WTC11 (cell line): ENCODE data around the gene TNIK. TPM values are rescaled to one million over a fixed set of nuclear protein-coding genes. Genes with fewer than 3 reads are reported as not detected.

Source experiments
- ATAC-seq: fragments of 200-7000 bp; cut with Tn5 transposase; 2 replicates; pipeline ENCODE4 v1.10.0; 2021; ENCODE audit warnings: mild to moderate bottlenecking, moderate library complexity
- CTCF ChIA-PET: fragments of 300-600 bp; sonication (Branson Sonifier 250); formaldehyde crosslinking; loops from one replicate; lab custom pipeline; 2021; ENCODE audit warnings: antibody characterized with exemption; lab: Charles Lee
- POLR2A ChIA-PET: fragments of 350-600 bp; sonication (Branson Sonifier 250); formaldehyde crosslinking; loops from one replicate; lab custom pipeline; 2021; ENCODE audit warnings: antibody characterized with exemption; lab: Charles Lee
- DNase-seq: peaks from one replicate; pipeline ENCODE4 v3.0.0; 2021; ENCODE audit warnings: low spot score
- H3K27ac Mint-ChIP-seq: 2 replicates; pipeline ENCODE4 v1.8.0; 2021; ENCODE audit warnings: mixed read lengths
- H3K27me3 Mint-ChIP-seq: 2 replicates; pipeline ENCODE4 v1.8.0; 2021; ENCODE audit warnings: low read depth, mild to moderate bottlenecking, moderate library complexity, mixed read lengths
- H3K36me3 Mint-ChIP-seq: 2 replicates; pipeline ENCODE4 v1.8.0; 2021; ENCODE audit warnings: mixed read lengths
- H3K4me1 Mint-ChIP-seq: 2 replicates; pipeline ENCODE4 v1.8.0; 2022; ENCODE audit warnings: mixed read lengths
- H3K4me3 Mint-ChIP-seq: 2 replicates; pipeline ENCODE4 v1.8.0; 2021; ENCODE audit warnings: mild to moderate bottlenecking, moderate library complexity, mixed read lengths
- H3K9me3 Mint-ChIP-seq: 2 replicates; pipeline ENCODE4 v1.8.0; 2021; ENCODE audit warnings: mixed read lengths
- ATF1 ChIP-seq: sonication (generic); formaldehyde crosslinking; IDR thresholded peaks from 2 replicates; pipeline ENCODE4 v1.8.1; 2023; ENCODE audit warnings: mild to moderate bottlenecking, moderate library complexity, missing genetic modification reagents
- ATF6 ChIP-seq: sonication (generic); formaldehyde crosslinking; IDR thresholded peaks from 2 replicates; pipeline ENCODE4 v1.8.1; 2023; ENCODE audit warnings: mild to moderate bottlenecking, missing genetic modification reagents
- CREB1 ChIP-seq: sonication (generic); formaldehyde crosslinking; IDR thresholded peaks from 2 replicates; pipeline ENCODE4 v1.8.0; 2023; ENCODE audit warnings: mild to moderate bottlenecking, missing genetic modification reagents
- ESRRA ChIP-seq: sonication (generic); formaldehyde crosslinking; IDR thresholded peaks from 2 replicates; pipeline ENCODE4 v1.8.1; 2022; ENCODE audit warnings: mild to moderate bottlenecking, missing genetic modification reagents, borderline replicate concordance
- HMGA2 ChIP-seq: fragments of 250-450 bp; sonication (Bioruptor Pico); IDR thresholded peaks from 2 replicates; pipeline ENCODE4 v1.4.0; 2021; ENCODE audit warnings: mild to moderate bottlenecking, moderate library complexity
- KAT7 ChIP-seq: sonication (generic); formaldehyde crosslinking; IDR thresholded peaks from 2 replicates; pipeline ENCODE4 v1.8.1; 2023; ENCODE audit warnings: missing genetic modification reagents, mild to moderate bottlenecking, borderline replicate concordance
- MXD4 ChIP-seq: fragments of 250-450 bp; sonication (Bioruptor Pico); IDR thresholded peaks from 2 replicates; pipeline ENCODE4 v1.8.0; 2021; ENCODE audit warnings: mild to moderate bottlenecking, moderate library complexity, borderline replicate concordance
- NFATC4 ChIP-seq: fragments of 250-450 bp; sonication (Bioruptor Pico); IDR thresholded peaks from 2 replicates; pipeline ENCODE4 v1.9.0; 2021; ENCODE audit warnings: mild to moderate bottlenecking
- NFE2L1 ChIP-seq: sonication (generic); formaldehyde crosslinking; IDR thresholded peaks from 2 replicates; pipeline ENCODE4 v1.8.1; 2023; ENCODE audit warnings: missing genetic modification reagents
- PRRX2 ChIP-seq: fragments of 250-450 bp; sonication (Bioruptor Pico); IDR thresholded peaks from 2 replicates; pipeline ENCODE4 v1.8.0; 2021; ENCODE audit warnings: mild to moderate bottlenecking
- RORB ChIP-seq: fragments of 250-450 bp; sonication (Bioruptor Pico); IDR thresholded peaks from 2 replicates; pipeline ENCODE4 v1.9.0; 2021; ENCODE audit warnings: mild to moderate bottlenecking
- SP1 ChIP-seq: sonication (generic); formaldehyde crosslinking; conservative IDR thresholded peaks from 2 replicates; pipeline ENCODE4 v1.8.1; 2022; ENCODE audit warnings: missing genetic modification reagents
- TEAD1 ChIP-seq: sonication (generic); formaldehyde crosslinking; IDR thresholded peaks from 2 replicates; pipeline ENCODE4 v1.8.0; 2022; ENCODE audit warnings: mild to moderate bottlenecking, missing genetic modification reagents
- ZNF138 ChIP-seq: sonication (generic); formaldehyde crosslinking; conservative IDR thresholded peaks from 2 replicates; pipeline ENCODE4 v1.8.1; 2022; ENCODE audit warnings: mild to moderate bottlenecking, moderate library complexity, missing genetic modification reagents
- ZNF532 ChIP-seq: fragments of 250-450 bp; sonication (Bioruptor Pico); IDR thresholded peaks from 2 replicates; pipeline ENCODE4 v1.9.0; 2021; ENCODE audit warnings: mild to moderate bottlenecking, borderline replicate concordance
- ZSCAN18 ChIP-seq: fragments of 250-450 bp; sonication (Bioruptor Pico); IDR thresholded peaks from 2 replicates; pipeline ENCODE4 v2.1.2; 2022; ENCODE audit warnings: mild to moderate bottlenecking, moderate library complexity
- total RNA-seq: library from RNA; stranded (reverse); gene quantifications from 3 replicates; pipeline ENCODE4 v1.2.3, GENCODE V29; 2021
- TF ChIP-seq, protein P1 (sequence below): sonication (generic); formaldehyde crosslinking; IDR thresholded peaks from 2 replicates; pipeline ENCODE4 v1.8.0; 2022; ENCODE audit warnings: missing genetic modification reagents
- TF ChIP-seq, protein P2 (sequence below): sonication (generic); formaldehyde crosslinking; IDR thresholded peaks from 2 replicates; pipeline ENCODE4 v1.8.1; 2022; ENCODE audit warnings: missing genetic modification reagents, borderline replicate concordance
- TF ChIP-seq, protein P3 (sequence below): sonication (generic); formaldehyde crosslinking; conservative IDR thresholded peaks from 2 replicates; pipeline ENCODE4 v1.8.1; 2022; ENCODE audit warnings: mild to moderate bottlenecking, missing genetic modification reagents
- TF ChIP-seq, protein P4 (sequence below): sonication (generic); formaldehyde crosslinking; IDR thresholded peaks from 2 replicates; pipeline ENCODE4 v1.8.0; 2023; ENCODE audit warnings: missing genetic modification reagents, mild to moderate bottlenecking, borderline replicate concordance

TNIK gene
- total RNA-seq, 1 experiment from 2014 or later: 50.3 TPM

DNA sequence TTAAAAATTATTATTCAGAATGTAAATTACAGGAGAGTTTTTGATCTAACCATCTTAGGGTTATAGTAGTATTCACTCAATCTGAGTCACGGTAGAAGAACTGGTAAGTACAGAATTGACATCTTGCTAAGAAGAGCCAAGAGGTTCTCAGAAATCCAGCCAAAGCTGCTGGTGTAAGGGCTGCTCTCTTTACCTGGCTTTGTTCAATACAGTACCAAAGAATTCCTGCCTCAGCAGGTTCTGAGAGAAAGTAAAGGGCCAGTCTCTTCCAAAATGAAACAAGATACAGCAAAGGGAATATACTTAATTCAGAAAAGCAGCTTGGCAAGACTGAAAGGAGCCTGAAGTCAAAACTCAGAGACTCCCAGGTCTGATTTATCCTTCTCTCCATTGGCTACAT, 193.1 kb downstream of the TNIK start (continued):
- no peak for TF ChIP-seq TEAD1 (CRISPR knock-in tag)
- no peak for TF ChIP-seq CREB1
- no peak for TF ChIP-seq HMGA2 (CRISPR knock-in tag)
- no peak for TF ChIP-seq ESRRA (CRISPR knock-in tag)
- no peak for TF ChIP-seq NFE2L1 (CRISPR knock-in tag)
- TF ChIP-seq ATF6 (CRISPR knock-in tag): no peak
- TF ChIP-seq, protein P1, sequence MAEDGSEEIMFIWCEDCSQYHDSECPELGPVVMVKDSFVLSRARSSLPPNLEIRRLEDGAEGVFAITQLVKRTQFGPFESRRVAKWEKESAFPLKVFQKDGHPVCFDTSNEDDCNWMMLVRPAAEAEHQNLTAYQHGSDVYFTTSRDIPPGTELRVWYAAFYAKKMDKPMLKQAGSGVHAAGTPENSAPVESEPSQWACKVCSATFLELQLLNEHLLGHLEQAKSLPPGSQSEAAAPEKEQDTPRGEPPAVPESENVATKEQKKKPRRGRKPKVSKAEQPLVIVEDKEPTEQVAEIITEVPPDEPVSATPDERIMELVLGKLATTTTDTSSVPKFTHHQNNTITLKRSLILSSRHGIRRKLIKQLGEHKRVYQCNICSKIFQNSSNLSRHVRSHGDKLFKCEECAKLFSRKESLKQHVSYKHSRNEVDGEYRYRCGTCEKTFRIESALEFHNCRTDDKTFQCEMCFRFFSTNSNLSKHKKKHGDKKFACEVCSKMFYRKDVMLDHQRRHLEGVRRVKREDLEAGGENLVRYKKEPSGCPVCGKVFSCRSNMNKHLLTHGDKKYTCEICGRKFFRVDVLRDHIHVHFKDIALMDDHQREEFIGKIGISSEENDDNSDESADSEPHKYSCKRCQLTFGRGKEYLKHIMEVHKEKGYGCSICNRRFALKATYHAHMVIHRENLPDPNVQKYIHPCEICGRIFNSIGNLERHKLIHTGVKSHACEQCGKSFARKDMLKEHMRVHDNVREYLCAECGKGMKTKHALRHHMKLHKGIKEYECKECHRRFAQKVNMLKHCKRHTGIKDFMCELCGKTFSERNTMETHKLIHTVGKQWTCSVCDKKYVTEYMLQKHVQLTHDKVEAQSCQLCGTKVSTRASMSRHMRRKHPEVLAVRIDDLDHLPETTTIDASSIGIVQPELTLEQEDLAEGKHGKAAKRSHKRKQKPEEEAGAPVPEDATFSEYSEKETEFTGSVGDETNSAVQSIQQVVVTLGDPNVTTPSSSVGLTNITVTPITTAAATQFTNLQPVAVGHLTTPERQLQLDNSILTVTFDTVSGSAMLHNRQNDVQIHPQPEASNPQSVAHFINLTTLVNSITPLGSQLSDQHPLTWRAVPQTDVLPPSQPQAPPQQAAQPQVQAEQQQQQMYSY (CRISPR knock-in tag): no peak
- no peak for TF ChIP-seq NFATC4 (CRISPR knock-in tag)

GRCh38 chr3:171266740-171267073, 193.5 kb downstream of the TNIK start:
- H3K36me3 Mint-ChIP-seq: no peaks in the 10 kb centered on the region
- DNase-seq: no peak
- ATAC-seq: no peak
- H3K27ac Mint-ChIP-seq: no peak overlapping the region
- H3K27me3 Mint-ChIP-seq: no peaks in the 10 kb centered on the region
- TF ChIP-seq KAT7 (CRISPR knock-in tag): no peak
- TF ChIP-seq ATF1 (CRISPR knock-in tag): no peak
- TF ChIP-seq, protein P2, sequence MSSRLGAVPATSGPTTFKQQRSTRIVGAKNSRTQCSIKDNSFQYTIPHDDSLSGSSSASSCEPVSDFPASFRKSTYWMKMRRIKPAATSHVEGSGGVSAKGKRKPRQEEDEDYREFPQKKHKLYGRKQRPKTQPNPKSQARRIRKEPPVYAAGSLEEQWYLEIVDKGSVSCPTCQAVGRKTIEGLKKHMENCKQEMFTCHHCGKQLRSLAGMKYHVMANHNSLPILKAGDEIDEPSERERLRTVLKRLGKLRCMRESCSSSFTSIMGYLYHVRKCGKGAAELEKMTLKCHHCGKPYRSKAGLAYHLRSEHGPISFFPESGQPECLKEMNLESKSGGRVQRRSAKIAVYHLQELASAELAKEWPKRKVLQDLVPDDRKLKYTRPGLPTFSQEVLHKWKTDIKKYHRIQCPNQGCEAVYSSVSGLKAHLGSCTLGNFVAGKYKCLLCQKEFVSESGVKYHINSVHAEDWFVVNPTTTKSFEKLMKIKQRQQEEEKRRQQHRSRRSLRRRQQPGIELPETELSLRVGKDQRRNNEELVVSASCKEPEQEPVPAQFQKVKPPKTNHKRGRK: no peak
- TF ChIP-seq ZNF138: no peak
- TF ChIP-seq ZNF532 (CRISPR knock-in tag): no peak
- no peak for TF ChIP-seq MXD4
- TF ChIP-seq, protein P3, sequence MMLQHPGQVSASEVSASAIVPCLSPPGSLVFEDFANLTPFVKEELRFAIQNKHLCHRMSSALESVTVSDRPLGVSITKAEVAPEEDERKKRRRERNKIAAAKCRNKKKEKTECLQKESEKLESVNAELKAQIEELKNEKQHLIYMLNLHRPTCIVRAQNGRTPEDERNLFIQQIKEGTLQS (CRISPR knock-in tag): no peak
- TF ChIP-seq SP1 (CRISPR knock-in tag): no peak
- no peak for TF ChIP-seq ZSCAN18 (CRISPR knock-in tag)
- no peak for TF ChIP-seq RORB (CRISPR knock-in tag)
- TF ChIP-seq, protein P4, sequence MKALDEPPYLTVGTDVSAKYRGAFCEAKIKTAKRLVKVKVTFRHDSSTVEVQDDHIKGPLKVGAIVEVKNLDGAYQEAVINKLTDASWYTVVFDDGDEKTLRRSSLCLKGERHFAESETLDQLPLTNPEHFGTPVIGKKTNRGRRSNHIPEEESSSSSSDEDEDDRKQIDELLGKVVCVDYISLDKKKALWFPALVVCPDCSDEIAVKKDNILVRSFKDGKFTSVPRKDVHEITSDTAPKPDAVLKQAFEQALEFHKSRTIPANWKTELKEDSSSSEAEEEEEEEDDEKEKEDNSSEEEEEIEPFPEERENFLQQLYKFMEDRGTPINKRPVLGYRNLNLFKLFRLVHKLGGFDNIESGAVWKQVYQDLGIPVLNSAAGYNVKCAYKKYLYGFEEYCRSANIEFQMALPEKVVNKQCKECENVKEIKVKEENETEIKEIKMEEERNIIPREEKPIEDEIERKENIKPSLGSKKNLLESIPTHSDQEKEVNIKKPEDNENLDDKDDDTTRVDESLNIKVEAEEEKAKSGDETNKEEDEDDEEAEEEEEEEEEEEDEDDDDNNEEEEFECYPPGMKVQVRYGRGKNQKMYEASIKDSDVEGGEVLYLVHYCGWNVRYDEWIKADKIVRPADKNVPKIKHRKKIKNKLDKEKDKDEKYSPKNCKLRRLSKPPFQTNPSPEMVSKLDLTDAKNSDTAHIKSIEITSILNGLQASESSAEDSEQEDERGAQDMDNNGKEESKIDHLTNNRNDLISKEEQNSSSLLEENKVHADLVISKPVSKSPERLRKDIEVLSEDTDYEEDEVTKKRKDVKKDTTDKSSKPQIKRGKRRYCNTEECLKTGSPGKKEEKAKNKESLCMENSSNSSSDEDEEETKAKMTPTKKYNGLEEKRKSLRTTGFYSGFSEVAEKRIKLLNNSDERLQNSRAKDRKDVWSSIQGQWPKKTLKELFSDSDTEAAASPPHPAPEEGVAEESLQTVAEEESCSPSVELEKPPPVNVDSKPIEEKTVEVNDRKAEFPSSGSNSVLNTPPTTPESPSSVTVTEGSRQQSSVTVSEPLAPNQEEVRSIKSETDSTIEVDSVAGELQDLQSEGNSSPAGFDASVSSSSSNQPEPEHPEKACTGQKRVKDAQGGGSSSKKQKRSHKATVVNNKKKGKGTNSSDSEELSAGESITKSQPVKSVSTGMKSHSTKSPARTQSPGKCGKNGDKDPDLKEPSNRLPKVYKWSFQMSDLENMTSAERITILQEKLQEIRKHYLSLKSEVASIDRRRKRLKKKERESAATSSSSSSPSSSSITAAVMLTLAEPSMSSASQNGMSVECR: no peak
- no peak for TF ChIP-seq PRRX2 (CRISPR knock-in tag)
- TF ChIP-seq, all 79 proteins: peak for 0
- no peak overlapping the region for H3K4me3 Mint-ChIP-seq
- H3K4me1 Mint-ChIP-seq: peaks cover 62% of the 10 kb centered on the region
- no peaks in the 10 kb centered on the region for H3K9me3 Mint-ChIP-seq
- ChIA-PET POLR2A (interaction anchor here (0.8 kb wide), 1 partner anchor 15 kb away, joined by 3 read pairs; no protein-coding TSS in a partner anchor), CTCF (no interaction called here)
